Kidney (tissue), 14 donors: Measurements from ENCODE around the gene XYLT1. TPM values are rescaled to one million over a fixed set of nuclear protein-coding genes. Genes with fewer than 3 reads are reported as not detected.

ENCODE experiments used
- DNase-seq, 5 donors: peaks; one replicate each; pipeline ENCODE4 v3.0.0-alpha.2; 2013 to 2020
- FAIRE-seq: peaks from 2 replicates; lab custom pipeline; 2012; peaks lifted over from hg19 to GRCh38; lab: Jason Lieb, UNC
- H3K27ac ChIP-seq, 2 donors: one replicate each; pipeline ENCODE4 v1.7.0; 2013; ENCODE audit warnings: low read depth in 2 of 2, low read length in 2 of 2, inconsistent platforms in 1 of 2
- H3K27me3 ChIP-seq: one replicate; pipeline ENCODE4 v1.7.1; 2013; ENCODE audit warnings: low read length, inconsistent platforms; ENCODE audit not compliant: control insufficient read depth, insufficient read depth
- H3K36me3 ChIP-seq, 3 donors: one replicate each; pipeline versions ENCODE4 v1.7.0 to v1.7.1; 2013; ENCODE audit warnings: low read length in 3 of 3, control low read depth in 1 of 3, inconsistent platforms in 1 of 3; ENCODE audit not compliant: insufficient read depth in 3 of 3, control insufficient read depth in 2 of 3
- H3K4me1 ChIP-seq, 3 donors: one replicate each; pipeline versions ENCODE4 v1.7.0 to v1.7.1; 2013; ENCODE audit warnings: low read length in 3 of 3, inconsistent platforms in 1 of 3, low read depth in 1 of 3; ENCODE audit not compliant: control insufficient read depth in 2 of 3, insufficient read depth in 2 of 3
- H3K4me3 ChIP-seq, 3 donors: one replicate each; pipeline versions ENCODE4 v1.7.0 to v1.8.1; 2013; ENCODE audit warnings: low read length in 3 of 3, control low read depth in 1 of 3, inconsistent platforms in 1 of 3
- H3K9ac ChIP-seq, 3 donors: one replicate each; pipeline versions ENCODE4 v1.7.0 to v1.7.1; 2013; ENCODE audit warnings: low read length in 3 of 3, control low read depth in 1 of 3, inconsistent platforms in 1 of 3
- H3K9me3 ChIP-seq, 3 donors: one replicate each; pipeline versions ENCODE4 v1.7.0 to v1.7.1; 2013; ENCODE audit warnings: low read length in 3 of 3, control low read depth in 1 of 3, inconsistent platforms in 1 of 3; ENCODE audit not compliant: control insufficient read depth in 2 of 3, insufficient read depth in 1 of 3
- CTCF ChIP-seq: IDR thresholded peaks from 3 replicates; pipeline ENCODE4 v1.5.1; 2012; ENCODE audit warnings: mild to moderate bottlenecking, moderate library complexity, borderline replicate concordance; ENCODE audit not compliant: insufficient read depth; ENCODE audit errors: extremely low read depth
- intact Hi-C: fragments of 100-400 bp; cut with DNase I; formaldehyde crosslinking; loops from one replicate; pipeline ENCODE4 v1.11.1; 2022
- polyA plus RNA-seq: library from polyadenylated mRNA; stranded (reverse); fragments of 350-450 nt; fragmentation: Illumina TruSeq; extraction: RNeasy Lipid Tissue Mini Kit (QIAGEN cat#74804); gene quantifications from one replicate; pipeline ENCODE4 v1.2.3, GENCODE V29; 2014; ENCODE audit warnings: low read depth, low replicate concordance; ENCODE audit not compliant: insufficient read depth
- total RNA-seq: library from RNA; stranded (reverse); fragmentation: NEBNext Ultra II Directional; extraction: Animal tissue kit (Norgen Biotek cat#: 25700); gene quantifications from one replicate; pipeline ENCODE4 v1.2.1, GENCODE V29; 2021
- donor health status: control.
- donor health status: control.
- donor health status: control.
- donor health status: control.
- donor health status: control.
- donor health status: DM: yes; HTN: yes; CAD: no.
- donor health status: Normal renal cell carcinoma (clear cell type).

Gene XYLT1
- total and polyA plus RNA-seq, 2 donors from 2014 or later, result 0.52 to 7.6 TPM

GRCh38 chr16:17151335-17151734 is 319.4 kb downstream of the XYLT1 start:
- Histone ChIP-seq H3K27ac (no peak overlapping the region), H3K27me3 (no peaks in the 10 kb centered on the region), H3K36me3 (no peaks in the 10 kb centered on the region), H3K4me3 (no peak overlapping the region), H3K9me3 (no peaks in the 10 kb centered on the region), H3K9ac (no peak overlapping the region), H3K4me1 (no peaks in the 10 kb centered on the region)
- FAIRE-seq, result no peak
- intact Hi-C loops, result no loop called here
- no peak for DNase-seq
- no peak for TF ChIP-seq CTCF

- TF ChIP-seq CTCF, result no peak
- DNase-seq (peak in 2 of 5 donors; percentile 42 to 62), FAIRE-seq (no peak)
- Histone ChIP-seq H3K9me3 (no peaks in the 10 kb centered on the region), H3K27ac (no peak overlapping the region), H3K9ac (no peak overlapping the region), H3K4me3 (no peak overlapping the region), H3K36me3 (no peaks in the 10 kb centered on the region), H3K4me1 (no peaks in the 10 kb centered on the region), H3K27me3 (no peaks in the 10 kb centered on the region)
- intact Hi-C loops, result no loop called here
Observed at GRCh38 chr16:17149904-17150483, 320.8 kb downstream of the XYLT1 start.

GRCh38 chr16:17147942-17148341 is 322.8 kb downstream of the XYLT1 start:
- no peak for TF ChIP-seq CTCF
- H3K9ac ChIP-seq, result no peak overlapping the region
- intact Hi-C loops, result no loop called here
- H3K36me3 ChIP-seq, result no peaks in the 10 kb centered on the region
- no peak for FAIRE-seq
- no peaks in the 10 kb centered on the region for H3K27me3 ChIP-seq
- H3K4me3 ChIP-seq, result no peak overlapping the region
- DNase-seq, result no peak
- no peak overlapping the region for H3K27ac ChIP-seq
- no peaks in the 10 kb centered on the region for H3K9me3 ChIP-seq
- no peaks in the 10 kb centered on the region for H3K4me1 ChIP-seq

- H3K4me3 ChIP-seq, result no peak overlapping the region
- FAIRE-seq, result no peak
- no peak overlapping the region for H3K9ac ChIP-seq
- H3K27me3 ChIP-seq, result no peaks in the 10 kb centered on the region
- no peaks in the 10 kb centered on the region for H3K36me3 ChIP-seq
- no peak for TF ChIP-seq CTCF
- intact Hi-C loops, result no loop called here
- H3K4me1 ChIP-seq, result no peaks in the 10 kb centered on the region
- no peak for DNase-seq
- no peaks in the 10 kb centered on the region for H3K9me3 ChIP-seq
- H3K27ac ChIP-seq, result no peak overlapping the region
Observed at GRCh38 chr16:17145029-17145428, 325.7 kb downstream of the XYLT1 start.
